ENCODE data around the gene ZBTB18.

ZBTB18 gene

DNA sequence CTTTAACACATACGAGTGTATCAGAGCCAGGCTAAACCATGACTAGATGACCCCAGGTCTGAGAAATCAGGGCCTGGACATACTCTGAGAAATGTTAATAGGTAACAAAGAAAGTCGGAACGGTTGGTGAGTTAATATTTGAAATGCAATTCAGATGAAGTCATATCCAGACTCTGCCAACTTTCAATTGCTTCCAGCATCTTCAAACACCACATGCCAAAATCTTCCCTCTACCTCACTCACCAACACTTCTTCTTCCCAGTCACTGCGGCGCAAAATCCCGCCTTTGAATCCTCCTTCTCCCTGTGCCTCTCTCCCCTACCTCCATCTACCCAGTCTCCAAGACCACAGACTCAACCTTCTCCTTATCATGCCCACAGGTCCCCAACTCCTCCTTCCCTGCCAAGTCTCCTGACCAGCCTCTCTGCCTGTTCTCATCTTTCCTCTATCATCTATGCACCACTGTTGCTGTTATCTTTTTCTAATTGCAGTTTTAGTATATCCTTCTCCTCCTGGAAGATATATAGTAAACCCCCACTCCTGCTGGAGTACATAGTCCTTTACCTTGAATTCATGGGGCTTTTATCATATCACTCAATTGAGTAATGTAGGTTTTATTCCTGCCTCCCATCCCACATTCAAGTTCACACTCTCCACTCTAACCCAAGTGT, 41.3 kb downstream of the ZBTB18 start:
- peak; percentile 70 for DNase-seq

GRCh38 chr1:244092964-244093638, 42.0 kb downstream of the ZBTB18 start:
- DNase-seq, result no peak

GRCh38 chr1:244094880-244095528, 43.9 kb downstream of the ZBTB18 start:
- no peak for DNase-seq

- no peak for DNase-seq
Observed at GRCh38 chr1:244095529-244095911, 44.4 kb downstream of the ZBTB18 start.

DNA sequence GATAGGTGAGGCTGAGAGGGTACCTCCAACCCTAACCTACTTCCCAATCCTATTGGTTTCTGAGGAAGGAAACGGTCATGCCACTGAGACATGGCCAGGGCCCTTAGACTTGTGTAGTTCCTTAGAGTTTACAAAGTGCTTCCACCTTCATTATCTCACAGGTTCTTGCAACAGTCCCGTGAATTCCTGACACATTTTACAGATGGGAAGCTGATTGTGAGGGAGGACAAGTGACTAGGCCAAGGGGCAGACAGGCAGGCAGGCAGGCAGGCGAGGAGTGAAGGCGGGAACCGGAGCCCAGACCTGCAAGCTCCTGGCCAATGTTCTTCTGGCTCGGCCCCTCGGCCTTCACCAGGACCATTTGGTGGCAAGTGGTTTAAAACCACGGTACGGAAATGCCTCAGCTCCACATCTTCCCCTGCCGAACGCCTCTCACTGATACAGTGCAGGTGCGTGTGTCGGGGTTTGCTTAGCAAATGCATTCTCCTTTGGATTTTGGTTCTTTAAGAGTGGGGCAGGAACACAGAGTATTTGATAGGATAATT, 45.1 kb downstream of the ZBTB18 start:
- no peak for DNase-seq

DNA sequence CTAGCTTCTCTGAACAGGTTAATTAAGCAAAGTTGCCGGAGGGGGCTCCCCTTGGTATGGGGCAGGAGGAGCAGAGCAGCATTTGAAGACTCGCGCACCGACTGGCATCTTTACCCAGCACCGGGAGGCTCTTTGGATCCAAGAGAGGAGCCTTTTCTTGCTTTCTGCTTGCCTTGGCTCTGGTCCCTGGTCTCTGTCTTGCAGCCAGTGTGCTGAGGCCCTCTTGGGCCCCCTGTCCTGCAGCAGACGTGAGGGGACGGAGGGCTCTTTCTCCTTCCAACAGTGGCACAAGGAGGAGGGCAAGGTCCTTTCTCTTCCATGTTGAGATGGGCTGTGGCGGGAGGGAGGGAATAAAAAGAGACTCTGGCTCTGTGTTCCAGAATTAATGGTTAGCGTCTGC, 45.6 kb downstream of the ZBTB18 start:
- no peak for DNase-seq

GRCh38 chr1:244097523-244098405, 46.7 kb downstream of the ZBTB18 start:
- peak; percentile 46 for DNase-seq

- DNase-seq, result no peak
Observed at GRCh38 chr1:244099258-244099930, 48.3 kb downstream of the ZBTB18 start.

GRCh38 chr1:244100276-244100675, 49.2 kb downstream of the ZBTB18 start:
- no peak for DNase-seq

- peak; percentile 53 for DNase-seq
Observed at GRCh38 chr1:244100704-244101453, 49.8 kb downstream of the ZBTB18 start.

GRCh38 chr1:244102046-244102445, 51.0 kb downstream of the ZBTB18 start:
- DNase-seq, result no peak

- DNase-seq, result no peak
Observed at GRCh38 chr1:244102468-244102867, 51.4 kb downstream of the ZBTB18 start.

- peak; percentile 97 for DNase-seq
Observed at GRCh38 chr1:244104309-244105060, 53.4 kb downstream of the ZBTB18 start.

DNA sequence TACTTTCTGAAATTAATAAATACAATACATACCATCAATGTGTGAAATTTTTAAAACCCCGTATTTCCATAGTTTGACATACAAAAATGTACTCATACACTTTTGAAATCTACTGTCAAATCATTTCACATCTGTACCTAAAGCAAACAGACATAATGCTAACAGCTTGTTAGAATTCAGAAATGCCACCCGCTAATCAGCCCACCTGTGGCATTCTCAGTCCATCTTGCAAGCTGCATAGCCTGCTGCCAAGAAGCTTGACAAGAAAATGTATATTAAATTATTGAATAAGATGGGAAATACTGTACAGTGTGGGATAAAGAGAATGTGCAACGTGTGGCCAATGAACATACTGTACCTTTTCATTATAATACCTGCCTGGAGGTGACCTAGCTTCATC, 55.1 kb downstream of the ZBTB18 start:
- DNase-seq, result no peak

All from fibroblast of skin of scalp (primary cell).